Brain pericyte (primary cell): ENCODE data around the gene CSTB.

ENCODE experiments used
- DNase-seq: peaks from one replicate; pipeline ENCODE4 v3.0.0-alpha.2; 2012; ENCODE audit warnings: low read depth, low spot score

Gene CSTB

DNA sequence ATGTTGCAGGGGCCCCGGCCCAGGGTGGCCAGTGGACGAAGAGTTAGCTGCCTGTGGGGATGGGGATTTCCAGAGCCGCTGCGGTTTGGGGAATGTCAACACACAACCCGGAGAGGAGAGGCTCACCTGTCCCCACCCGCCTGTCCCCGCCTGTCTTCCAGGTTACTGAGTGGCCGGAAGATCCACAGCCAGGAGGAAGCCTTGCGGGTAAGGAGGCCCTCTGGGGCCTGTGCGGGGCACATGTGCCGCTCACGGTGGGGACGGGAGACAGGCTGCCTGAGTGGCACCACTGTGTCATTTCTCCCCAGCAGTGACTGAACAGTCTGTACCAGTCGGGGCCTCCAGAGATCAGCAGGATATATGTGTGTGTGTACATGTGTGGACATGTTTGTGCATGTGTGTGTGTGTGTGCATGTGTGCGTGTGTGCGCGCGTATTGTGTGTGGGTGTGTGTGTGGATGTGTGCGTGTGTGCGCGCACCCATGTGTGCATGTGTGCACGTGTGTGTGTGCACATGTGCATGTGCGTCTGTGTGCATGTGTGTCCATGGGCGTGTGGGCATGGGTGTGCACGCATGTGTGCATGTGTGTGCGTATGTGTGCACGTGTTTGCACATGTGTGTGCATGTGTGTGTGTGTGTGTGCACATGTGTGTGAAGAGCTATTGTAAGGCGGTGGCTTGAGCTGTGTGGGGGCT lies 25.6 kb downstream of the CSTB start:
- DNase-seq: no peak

DNA sequence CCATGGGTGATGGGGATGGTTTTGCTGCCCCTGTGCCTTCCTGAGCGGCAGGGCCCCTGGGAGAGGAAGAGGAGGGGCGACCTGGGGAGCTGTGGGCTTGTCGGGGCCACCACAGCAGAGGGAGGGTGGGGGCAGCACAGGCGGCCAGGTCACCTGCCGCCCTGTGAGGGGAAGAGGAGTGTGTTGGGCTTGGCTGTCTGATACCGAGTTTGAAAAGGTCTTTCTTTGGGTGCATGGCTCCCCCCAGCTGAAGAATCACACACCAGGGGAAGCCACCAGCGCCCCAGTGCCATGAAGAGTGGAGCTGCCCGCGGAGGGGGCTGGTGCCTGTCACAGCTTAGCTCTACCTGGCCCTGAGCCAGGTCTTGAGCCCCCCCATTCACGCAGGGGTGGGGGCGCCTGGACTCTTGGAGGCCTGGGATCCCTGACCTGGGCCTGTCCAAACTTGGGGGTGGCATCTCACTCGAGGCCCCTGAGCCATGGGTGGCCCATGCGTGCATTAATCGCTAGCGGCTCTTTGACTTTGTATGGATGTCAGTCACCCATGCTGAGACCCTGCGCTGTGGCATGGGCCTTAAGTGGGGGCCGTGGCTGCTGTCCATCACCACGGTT lies 26.4 kb downstream of the CSTB start:
- no peak for DNase-seq

DNA sequence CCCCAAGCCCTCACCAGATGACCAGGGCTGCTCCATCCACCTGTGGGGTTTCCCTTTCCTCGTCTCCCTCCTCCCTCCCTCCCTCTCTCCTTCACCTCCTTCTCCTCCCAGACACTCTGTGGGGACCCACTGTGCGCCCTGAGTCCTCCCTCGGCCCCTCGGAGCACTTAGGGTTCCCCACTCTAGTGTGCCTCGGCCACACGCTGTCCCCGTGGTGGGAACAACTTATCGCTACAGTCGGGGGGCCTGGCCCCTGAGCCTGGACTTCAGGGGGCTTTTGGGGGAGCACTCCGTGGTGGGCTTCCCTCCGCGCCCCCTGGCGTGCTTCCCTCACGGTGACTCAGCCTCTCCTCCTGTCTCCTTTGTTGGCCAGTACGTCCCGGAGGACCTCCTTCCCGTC lies 27.5 kb downstream of the CSTB start:
- no peak for DNase-seq

DNA sequence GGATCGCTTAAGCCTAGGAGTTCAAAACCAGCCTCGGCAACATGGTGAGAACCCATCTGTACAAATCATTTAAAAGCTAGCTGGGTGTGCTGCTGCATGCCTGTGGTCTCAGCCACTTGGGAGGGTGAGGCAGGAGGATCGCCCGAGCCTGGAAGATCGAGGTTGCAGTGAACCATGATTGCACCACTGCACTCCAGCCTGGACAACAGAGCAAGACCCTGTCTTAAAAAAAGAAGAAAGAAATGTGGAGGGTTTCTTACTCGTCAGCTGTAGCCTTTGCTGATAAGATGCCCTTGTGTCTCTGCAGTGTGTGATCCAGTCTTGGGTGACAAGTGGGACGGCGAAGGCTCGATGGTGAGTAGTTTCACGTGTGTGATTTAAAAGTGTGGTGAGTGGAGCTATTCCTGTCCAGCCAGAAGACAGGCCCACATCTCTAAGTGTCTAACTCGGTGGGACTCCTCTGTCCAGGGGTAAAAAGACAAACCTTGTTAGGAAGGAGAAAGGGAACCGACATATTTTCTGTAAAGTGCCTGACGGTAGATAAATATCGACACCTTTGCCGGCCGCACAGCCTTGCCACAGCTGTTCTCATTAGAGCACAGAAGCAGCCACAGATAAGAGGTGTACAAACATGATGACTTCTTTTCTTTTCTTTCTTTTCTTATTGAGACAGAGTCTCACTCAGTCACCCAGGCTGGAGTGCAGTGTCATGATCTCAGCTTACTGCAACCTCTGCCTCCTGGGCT lies 30.2 kb downstream of the CSTB start:
- DNase-seq: no peak

DNA sequence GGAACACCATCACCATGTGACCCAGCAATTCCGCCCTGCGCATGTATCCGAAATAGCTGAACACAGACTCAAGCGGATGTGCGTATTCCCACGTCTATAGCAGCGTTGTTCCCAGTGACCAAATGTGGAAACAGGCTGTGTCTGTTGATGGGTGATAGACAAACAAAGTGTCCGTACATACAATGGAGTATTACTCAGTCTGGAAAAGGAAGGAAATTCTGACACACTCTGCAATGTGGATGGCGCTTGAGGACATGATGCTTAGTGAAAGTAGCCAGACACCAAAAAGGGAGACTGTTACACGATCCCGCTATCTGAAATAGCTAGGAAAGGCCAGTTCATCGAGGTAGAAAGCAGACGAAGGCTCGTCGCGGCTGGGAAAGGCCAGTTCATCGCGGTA lies 31.4 kb downstream of the CSTB start:
- no peak for DNase-seq

DNA sequence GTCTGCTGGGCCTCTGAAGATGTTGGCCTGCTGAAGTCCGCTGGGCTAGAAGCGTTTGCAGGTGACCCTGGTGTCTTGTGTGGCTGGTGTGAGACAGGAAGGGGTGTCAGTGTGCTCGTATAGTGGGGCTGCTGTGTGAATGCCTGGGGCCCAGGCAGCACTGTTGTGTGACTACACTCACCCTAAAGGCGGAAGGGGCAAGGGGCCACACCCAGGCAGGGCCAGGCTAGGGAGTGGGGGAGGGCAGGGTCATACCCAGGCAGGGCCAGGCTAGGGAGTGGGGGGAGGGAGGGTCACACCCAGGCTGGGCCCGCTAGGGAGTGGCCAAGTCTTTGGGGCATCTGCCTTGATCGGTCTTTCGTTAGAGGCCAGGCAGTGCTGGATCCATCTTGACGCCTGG lies 32.2 kb downstream of the CSTB start:
- no peak for DNase-seq

DNA sequence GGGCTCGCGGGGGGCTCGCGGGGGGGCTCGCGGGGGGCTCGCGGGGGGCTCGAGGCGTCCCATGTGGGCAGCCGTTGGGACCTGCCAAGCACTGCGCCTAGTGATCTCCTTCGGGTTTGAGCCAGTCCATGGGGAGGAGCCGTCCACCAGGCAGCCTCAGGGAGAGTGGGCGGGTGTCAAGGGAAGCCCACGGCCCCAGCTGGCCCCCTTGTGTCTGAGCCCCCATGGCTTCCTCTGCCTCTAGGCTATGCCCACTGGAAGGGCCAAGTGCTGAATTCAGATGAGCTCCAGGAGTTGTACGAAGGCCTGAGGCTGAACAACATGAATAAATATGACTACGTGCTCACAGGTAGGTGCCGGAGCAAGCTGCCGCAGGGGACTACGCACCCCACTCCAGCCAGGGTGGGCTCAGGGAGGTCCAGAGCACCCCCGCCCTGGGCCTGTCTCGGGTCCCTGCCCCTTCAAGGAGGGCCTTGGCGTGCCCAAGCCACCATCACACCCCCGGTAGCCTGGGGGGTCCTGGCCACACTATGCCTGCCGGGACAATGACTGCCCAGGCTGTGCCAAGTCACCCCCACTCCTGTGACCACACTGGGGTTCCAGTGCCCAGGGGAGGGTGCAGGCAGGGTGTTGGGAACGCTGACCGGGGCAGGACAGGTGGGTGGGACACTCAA lies 34.5 kb downstream of the CSTB start:
- no peak for DNase-seq

DNA sequence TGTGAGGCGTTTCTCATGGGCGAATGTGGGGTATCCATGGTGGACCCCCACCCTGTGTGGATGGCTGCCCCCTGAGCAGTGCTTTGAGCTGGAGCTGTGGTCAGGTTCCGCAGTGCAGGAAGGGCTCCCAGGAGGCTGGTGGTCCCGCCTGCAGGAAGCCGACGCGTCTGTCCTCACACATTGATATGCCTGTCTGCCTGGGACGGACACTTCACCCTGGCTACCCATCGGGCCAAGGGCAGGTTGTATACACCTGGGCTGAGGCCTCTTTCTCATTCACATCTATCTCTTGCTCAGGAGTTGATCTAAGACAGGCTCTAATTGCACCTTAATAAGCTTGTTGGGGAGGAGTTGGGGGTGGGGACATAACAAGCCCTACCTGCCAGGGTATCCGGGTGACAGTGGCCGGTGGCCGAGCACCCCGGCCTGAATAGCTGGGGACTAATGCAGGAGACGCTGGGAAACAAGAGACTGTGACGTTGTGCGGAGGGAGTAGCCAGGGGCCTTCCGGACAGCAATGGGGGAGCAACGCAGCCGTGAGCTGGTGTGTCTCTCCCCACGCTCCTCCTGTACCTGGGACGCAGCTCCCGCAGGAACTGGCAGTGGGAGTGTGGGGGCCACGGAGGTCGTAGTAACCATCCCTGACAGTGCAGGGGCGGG lies 35.5 kb downstream of the CSTB start:
- DNase-seq: no peak

DNA sequence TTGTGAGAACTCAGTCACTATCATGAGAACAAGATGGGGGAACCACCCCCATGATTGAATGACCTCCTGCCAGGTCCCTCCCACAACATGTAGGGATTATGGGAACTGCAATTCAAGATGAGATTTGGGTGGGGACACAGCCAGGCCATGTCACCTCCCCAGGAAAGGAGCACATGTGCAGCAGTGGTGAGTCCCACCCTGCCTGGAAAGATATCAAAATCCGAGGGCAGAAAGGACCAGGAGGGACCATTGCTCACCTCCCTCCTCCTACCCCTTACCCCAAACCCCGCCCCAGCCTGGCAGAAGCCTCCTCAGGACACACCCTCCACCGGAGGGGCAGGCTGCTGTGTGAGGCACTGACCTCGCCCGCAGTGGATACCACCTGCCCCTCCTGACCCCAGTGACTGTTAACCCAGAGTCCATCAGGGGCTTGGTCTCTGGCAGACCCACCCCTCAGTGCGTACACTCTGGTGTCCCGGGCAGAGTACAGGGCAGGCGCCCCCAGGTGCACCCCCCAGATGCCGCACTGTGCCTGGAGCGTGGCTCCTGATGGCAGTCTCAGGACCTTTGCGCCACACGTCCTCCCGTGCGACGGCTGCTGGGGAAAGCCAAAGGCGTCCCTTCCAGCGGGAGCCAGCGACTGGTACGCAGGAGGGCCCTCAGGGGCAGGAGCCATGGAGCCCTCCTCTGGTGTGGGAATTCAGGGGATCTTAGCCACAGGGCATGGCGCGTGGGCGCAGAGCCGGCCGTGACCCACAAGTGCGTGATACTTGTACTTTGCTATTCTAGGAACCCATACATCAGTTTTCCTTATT lies 36.3 kb downstream of the CSTB start:
- no peak for DNase-seq

DNA sequence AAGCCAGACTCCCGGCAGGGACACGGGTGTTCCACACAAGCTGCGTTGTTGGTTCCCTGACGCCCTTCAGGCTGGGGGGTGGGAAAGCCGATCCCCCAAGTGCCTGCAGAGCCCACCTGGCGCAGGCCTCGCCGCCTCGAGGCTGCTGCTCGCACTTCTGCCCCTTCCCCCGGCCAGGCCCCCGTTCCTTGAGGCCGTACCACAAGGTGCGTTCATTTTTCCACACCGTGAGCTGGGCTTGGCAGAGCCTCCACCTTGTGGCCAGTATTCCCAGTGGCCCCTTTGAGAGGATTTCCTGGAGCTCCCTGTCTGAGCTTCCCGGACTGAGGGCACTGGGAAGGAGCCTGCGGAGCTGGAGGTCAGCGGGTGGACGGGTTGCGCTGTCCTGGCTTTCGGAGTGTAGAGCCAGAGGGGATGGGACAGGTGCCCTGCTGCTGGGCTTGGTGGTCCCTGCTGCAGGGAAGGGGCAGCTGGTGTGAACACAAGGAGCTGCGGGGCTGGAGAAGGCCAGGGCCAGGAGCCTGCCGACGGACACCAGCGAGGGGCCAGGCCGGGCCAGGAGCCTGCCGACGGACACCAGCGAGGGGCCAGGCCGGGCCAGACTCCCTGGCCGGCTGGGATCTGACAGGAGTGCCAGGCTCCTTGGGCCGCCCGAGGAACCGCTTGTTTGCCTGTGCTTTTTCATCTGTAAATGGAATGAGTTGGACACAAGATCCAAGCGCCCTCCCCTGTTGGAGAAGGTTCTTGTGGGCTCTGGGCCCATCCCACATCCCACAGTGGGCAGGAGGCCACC lies 38.8 kb downstream of the CSTB start:
- DNase-seq: no peak

DNA sequence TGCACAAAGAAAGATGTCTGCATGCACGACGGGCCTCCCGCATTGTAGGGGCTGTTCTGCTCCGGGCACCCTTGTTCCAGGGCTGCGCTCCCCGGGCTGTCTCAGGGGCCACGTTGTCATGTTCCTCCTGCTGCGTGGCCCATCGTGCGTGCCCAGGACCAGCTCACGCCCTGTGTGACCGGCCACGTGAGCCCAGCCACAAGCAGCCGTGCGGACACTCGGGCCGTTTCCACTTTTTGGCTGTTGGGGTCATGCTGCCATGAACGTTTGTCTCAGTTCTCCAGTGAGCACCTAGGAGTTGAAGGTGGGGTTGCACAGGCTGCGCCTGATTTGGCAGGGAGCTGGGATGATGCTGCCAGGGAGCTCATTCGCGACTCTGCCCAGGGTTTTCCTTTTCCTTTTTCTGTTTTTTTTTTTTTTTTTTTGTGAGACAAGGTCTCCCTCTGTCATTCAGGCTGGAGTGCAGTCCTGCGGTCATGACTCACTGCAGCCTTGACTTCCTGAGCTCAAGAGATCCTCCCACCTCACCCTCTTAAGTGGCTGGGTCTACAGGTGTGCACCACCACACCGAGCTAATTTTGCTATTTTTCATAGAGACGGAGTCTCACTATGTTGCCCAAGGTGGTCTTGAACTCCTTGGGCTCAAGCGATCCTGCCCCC lies 39.8 kb downstream of the CSTB start:
- DNase-seq: no peak

DNA sequence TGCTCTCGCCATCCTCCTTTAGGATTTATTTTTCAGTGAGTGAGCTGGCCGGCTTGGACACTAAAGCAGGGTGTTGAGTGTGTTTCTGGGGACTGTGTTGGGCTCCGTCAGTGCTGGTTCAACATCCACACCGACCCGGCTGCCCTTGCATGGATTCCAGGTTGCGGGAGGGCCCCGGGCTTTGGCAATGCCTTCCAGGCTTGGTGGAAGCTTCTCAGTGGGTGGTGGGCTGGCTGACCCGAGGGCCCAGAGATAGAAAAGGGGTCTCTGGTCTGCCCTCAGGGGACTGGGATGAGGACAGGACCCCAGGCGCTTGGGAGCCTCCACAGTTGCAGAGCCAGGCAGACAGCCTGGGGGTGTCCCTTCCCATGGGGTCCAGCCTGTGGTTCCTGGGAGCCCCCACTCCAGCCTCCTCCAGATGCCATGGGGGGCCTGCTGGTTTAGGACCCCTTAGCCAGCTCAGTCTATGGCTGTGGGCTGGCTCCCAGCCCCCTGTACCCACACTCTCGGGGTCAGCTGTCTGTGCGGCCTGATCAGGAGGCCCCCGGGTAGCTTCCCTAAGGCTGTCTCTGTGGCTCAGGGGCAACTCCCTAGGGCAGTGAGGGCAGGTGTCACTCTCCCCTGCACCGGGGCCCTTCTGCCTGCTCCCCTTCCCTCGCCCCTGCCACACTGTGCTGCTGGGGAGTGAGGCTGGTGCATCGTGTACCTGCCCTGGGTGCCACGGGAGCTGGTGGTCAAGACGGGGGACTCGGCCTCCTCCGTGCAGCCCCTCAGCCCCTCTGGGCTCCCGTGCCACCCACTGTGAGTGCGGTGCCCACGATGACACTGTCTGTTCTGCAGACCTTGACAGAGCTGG lies 40.6 kb downstream of the CSTB start:
- DNase-seq: no peak

DNA sequence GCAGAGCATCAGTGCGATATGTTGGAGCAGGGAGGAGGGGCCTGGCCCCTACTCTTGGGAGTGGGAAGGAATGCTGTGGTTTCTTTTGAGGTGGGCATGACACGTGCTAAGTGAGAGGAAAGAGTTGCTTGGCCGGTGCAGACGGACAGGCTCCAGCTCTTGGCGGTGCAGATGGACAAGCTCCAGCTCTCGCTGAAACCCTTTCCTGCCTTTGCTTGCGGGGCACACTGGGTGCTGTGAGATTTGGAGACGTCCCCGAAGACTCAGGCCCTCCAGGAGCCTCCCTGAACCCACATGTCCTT lies 41.2 kb downstream of the CSTB start:
- no peak for DNase-seq

DNA sequence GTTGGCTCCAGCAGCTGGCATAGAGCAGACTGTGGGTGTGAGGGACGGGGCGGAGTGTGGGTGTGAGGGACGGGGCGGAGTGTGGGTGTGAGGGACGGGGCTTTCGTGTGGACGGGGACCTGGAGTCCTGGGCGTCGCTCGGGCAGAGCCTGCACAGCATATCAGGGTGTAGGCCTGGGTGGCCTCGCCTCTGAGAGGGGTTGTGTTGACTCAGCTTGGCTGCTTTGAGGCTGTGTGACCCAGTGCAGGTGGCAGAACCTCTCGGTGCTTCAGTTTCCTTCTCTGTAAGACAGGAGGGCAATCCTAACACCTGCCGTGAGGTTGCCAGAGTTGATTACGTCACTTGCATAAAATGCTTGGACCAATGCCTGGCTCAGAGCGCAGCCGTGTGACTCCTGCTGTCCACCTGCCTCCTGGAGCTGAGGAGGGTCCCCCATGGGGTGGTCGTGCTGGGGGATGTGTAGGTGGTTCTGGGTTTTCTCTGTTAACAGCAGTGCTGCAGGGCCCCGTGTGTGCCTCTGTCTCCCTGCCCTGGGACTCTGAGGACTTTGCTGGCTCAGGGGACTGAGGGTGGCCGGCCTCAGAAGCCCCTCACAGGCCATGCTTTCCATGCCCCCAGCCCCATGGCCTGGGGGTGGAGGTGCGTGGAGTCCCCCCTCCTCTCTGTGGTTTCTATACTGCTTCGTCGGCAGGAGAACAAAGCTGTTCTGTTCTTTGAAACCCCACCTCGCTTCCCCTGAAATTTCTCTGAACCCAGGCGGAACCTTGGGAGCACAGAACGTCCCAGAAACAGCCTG lies 41.8 kb downstream of the CSTB start:
- DNase-seq: no peak

DNA sequence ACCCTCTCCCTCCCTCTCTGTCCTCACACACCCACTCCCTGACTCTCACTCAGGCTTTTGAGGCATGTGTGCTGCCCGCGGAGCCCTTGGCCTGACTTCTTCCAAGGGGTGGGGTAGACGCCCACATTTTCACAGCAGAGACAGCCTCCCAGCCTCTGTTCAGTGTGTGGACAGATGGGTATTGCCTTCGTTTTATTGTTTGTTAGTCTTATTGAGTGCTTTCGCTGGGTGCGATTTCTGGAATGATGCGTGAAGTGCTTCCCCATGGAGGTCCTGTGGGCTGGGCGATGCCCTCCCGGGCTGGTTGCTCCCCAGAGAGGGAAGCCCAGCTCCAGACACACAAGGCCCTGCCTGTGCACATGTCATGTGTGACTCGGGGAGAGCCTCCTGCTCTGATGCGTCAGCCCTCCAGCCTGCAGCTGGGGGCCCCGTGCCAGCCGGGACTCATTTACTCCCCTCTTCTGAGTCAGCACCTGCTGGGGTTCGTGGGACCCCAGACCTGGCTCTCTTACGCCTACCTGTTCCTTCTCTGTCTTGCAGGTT lies 42.5 kb downstream of the CSTB start:
- no peak for DNase-seq

DNA sequence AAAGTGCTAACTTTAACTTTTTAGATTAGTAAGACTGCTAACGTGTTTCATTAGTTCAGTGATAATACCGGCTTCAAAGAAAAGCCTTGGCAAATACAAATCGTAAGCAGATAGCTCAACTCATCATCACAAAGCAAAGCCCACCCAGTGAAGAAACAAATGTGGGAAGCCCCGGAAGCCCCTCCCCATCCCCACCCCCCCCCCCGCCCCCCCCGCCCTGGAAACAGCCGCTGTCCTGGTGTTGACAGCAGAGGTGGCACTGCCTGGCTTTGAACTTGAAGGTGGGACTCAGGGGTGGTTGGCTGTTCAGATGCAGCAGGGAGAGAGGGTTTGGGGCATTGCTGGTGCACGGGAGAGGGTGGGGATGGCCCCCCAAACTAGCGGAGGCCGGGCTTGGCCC lies 43.0 kb downstream of the CSTB start:
- no peak for DNase-seq

DNA sequence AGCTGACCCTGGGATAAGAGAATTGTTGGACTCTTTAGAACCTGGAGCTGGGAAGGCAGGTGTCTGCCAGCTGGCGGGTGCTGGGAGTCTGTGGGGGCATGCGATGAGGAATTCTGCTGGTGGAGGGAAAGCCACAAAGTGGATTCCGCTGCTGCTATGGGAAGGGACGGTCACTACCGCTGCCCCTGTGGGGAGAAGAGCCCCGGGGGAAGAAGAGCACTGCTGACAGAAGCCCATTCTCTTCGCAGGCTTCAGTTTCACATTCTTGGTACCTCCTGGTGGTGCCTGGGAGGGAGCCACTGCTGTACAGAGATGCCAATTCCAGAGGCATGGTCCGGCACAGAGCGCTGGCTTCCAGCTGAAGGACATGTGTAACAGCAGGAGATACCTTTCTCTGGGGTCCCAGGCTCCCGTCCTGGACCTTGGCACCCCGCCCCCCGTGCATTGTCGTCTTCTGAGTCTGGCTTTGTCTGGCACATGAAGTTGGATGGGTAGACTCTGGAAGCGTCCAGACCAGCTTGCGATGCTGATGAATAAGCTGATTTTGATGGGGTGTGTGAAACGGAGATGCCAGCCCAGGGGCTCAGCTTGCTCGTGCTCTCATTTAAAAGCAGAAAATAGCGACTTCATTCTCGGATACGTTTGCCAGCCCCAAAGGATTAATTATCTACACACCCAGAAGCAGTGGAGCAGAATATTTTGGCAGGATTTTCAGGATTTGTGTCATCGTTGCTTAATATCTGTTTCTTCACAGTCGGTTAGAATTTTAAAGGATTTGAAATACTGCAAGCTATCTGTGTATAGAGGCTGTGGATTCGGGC lies 44.0 kb downstream of the CSTB start:
- DNase-seq: no peak
